ENCODE results near the gene P2RY12.

DNA sequence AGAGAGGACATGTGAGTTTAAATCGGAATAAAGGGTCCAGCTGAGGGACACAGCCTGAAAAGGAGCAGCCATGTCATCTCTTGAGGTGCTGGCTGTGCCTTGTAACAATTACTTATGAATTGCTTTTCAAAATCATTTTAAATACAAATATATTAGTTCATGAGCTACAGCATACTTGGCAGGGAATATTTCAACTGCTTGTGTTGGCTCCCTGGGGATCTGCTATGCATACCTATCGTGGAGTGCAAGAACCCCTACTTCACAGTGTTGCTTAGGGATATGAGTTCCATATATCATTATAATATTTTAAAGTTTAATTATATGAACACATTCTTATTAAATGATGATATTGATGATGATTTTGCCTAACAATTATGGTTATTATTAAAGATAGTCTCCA lies 87.1 kb downstream of the P2RY12 start:
- no peak for TF ChIP-seq PATZ1 (CRISPR knock-in tag; IDR thresholded peaks at IDR 0.05; ENCODE audit: borderline replicate concordance)
- TF ChIP-seq ZNF8 (CRISPR knock-in tag; IDR thresholded peaks at IDR 0.05): no peak
- TF ChIP-seq TOX (CRISPR knock-in tag; IDR thresholded peaks at IDR 0.05; ENCODE audit: borderline replicate concordance): no peak
